IMR-90 (cell line): ENCODE measurements around the gene ADAMTSL4. TPM values are rescaled to one million over a fixed set of nuclear protein-coding genes. Genes with fewer than 3 reads are reported as not detected.
A peak's percentile ranks its signal among the peaks of the same experiment; 100 is the strongest.
"Not testable (repeated sequence)": the region's sequence is repeated elsewhere in the genome, so short reads cannot be mapped to it uniquely, and the experiment has no call there.

Source experiments
- ATAC-seq: fragments of 200-7000 bp; cut with Tn5 transposase; 2 replicates; pipeline ENCODE4 v1.9.1; 2020; ENCODE audit warnings: low read depth, mild to moderate bottlenecking, moderate library complexity
- BruUV-seq: library from RNA; stranded (reverse); fragments of 400-500 nt; replicated peaks from 2 replicates; lab custom pipeline; 2021; lab: Mats Ljungman, UMichigan
- CTCF ChIA-PET: fragments of 300-600 bp; formaldehyde crosslinking; extraction: SDS; loops from one replicate; lab custom pipeline; 2021; ENCODE audit warnings: antibody characterized with exemption; lab: Yijun Ruan, JAX
- POLR2A ChIA-PET: fragments of 300-600 bp; sonication (Branson Sonifier 250); formaldehyde crosslinking; loops from one replicate; lab custom pipeline; 2022; ENCODE audit warnings: antibody characterized with exemption; ENCODE audit not compliant: unreplicated experiment; lab: Charles Lee
- DNase-seq: peaks from one replicate; pipeline ENCODE4 v3.0.0; 2013
- H2AFZ ChIP-seq: replicated peaks from 2 replicates; pipeline ENCODE3; 2013; ENCODE audit warnings: low read length, mild to moderate bottlenecking; ENCODE audit not compliant: poor library complexity
- H2AK5ac ChIP-seq: 2 replicates; pipeline ENCODE4 v1.6.1; 2013; ENCODE audit warnings: low read depth, low read length, inconsistent platforms
- H2AK9ac ChIP-seq: replicated peaks from 2 replicates; pipeline ENCODE3; 2013; ENCODE audit warnings: mild to moderate bottlenecking, low read depth, low read length, moderate library complexity; ENCODE audit not compliant: poor library complexity
- H2BK120ac ChIP-seq: 2 replicates; pipeline ENCODE4 v1.6.1; 2013; ENCODE audit warnings: low read depth, low read length, inconsistent platforms
- H2BK15ac ChIP-seq: 3 replicates; pipeline ENCODE4 v1.6.1; 2013; ENCODE audit warnings: low read depth, low read length, inconsistent platforms
- H2BK20ac ChIP-seq: 2 replicates; pipeline ENCODE4 v1.6.1; 2013; ENCODE audit warnings: low read depth, mild to moderate bottlenecking, inconsistent platforms, low read length, moderate library complexity
- H2BK5ac ChIP-seq: 2 replicates; pipeline ENCODE4 v1.6.1; 2013; ENCODE audit warnings: mild to moderate bottlenecking, low read depth, low read length, inconsistent platforms; ENCODE audit not compliant: poor library complexity, severe bottlenecking
- H3K14ac ChIP-seq: replicated peaks from 2 replicates; pipeline ENCODE4 v1.6.1; 2013; ENCODE audit warnings: low read depth, low read length, inconsistent platforms
- H3K18ac ChIP-seq: 2 replicates; pipeline ENCODE4 v1.6.1; 2013; ENCODE audit warnings: low read depth, low read length, control low read depth
- H3K23ac ChIP-seq: 2 replicates; pipeline ENCODE4 v1.6.1; 2013; ENCODE audit warnings: low read depth, low read length, inconsistent platforms
- H3K27ac ChIP-seq: 2 replicates; pipeline ENCODE4 v1.5.1; 2013; ENCODE audit warnings: mild to moderate bottlenecking, control low read depth, low read length; ENCODE audit not compliant: insufficient read depth
- H3K27me3 ChIP-seq: 2 replicates; pipeline ENCODE4 v1.6.1; 2013; ENCODE audit warnings: low read length; ENCODE audit not compliant: control insufficient read depth, insufficient read depth
- H3K36me3 ChIP-seq: 2 replicates; pipeline ENCODE4 v1.6.1; 2013; ENCODE audit warnings: low read length, mixed read lengths; ENCODE audit not compliant: control insufficient read depth, insufficient read depth
- H3K4ac ChIP-seq: 2 replicates; pipeline ENCODE4 v1.6.1; 2013; ENCODE audit warnings: low read depth, low read length, inconsistent platforms
- H3K4me1 ChIP-seq: 2 replicates; pipeline ENCODE4 v1.6.1; 2013; ENCODE audit warnings: low read length, mixed read lengths; ENCODE audit not compliant: control insufficient read depth, insufficient read depth
- H3K4me2 ChIP-seq: 2 replicates; pipeline ENCODE4 v1.6.1; 2013; ENCODE audit warnings: low read depth, mild to moderate bottlenecking, control low read depth, low read length, moderate library complexity
- H3K4me3 ChIP-seq: 2 replicates; pipeline ENCODE4 v1.5.1; 2013; ENCODE audit warnings: low read depth, mild to moderate bottlenecking, control low read depth, low read length, moderate library complexity; ENCODE audit not compliant: insufficient read depth
- H3K56ac ChIP-seq: 2 replicates; pipeline ENCODE4 v1.6.1; 2013; ENCODE audit warnings: low read length, inconsistent platforms; ENCODE audit not compliant: insufficient read depth; ENCODE audit errors: extremely low read depth
- H3K79me1 ChIP-seq, 2 experiments: 2 replicates each; pipeline ENCODE4 v1.6.1; 2013; ENCODE audit warnings: low read length in 2 of 2, inconsistent platforms in 1 of 2, low read depth in 1 of 2
- H3K9ac ChIP-seq: 2 replicates; pipeline ENCODE4 v1.6.1; 2013; ENCODE audit warnings: low read depth, low read length, control low read depth
- H3K9me1 ChIP-seq: 2 replicates; pipeline ENCODE4 v1.6.1; 2013; ENCODE audit warnings: low read length, inconsistent platforms; ENCODE audit not compliant: insufficient read depth
- H3K9me3 ChIP-seq: 2 replicates; pipeline ENCODE4 v1.6.1; 2013; ENCODE audit warnings: low read length; ENCODE audit not compliant: control insufficient read depth, insufficient read depth
- H4K20me1 ChIP-seq: 2 replicates; pipeline ENCODE4 v1.6.1; 2013; ENCODE audit warnings: low read length, inconsistent platforms; ENCODE audit not compliant: insufficient read depth
- H4K5ac ChIP-seq: 2 replicates; pipeline ENCODE4 v1.6.1; 2013; ENCODE audit warnings: mild to moderate bottlenecking, low read depth, low read length, control low read depth
- H4K8ac ChIP-seq, 2 experiments: 2 replicates each; pipeline ENCODE4 v1.6.1; 2013; ENCODE audit warnings: low read depth in 2 of 2, low read length in 2 of 2, control low read depth in 1 of 2, inconsistent platforms in 1 of 2
- H4K91ac ChIP-seq: 2 replicates; pipeline ENCODE4 v1.6.1; 2013; ENCODE audit warnings: low read depth, low read length, inconsistent platforms; ENCODE audit not compliant: insufficient read depth
- WGBS, 2 experiments: methylation state at CpG; one replicate each; pipeline versions ENCODE4 v1.1.5 to v1.1.7; 2013; ENCODE audit warnings: missing lambda C conversion rate in 2 of 2; ENCODE audit not compliant: insufficient read length in 1 of 2; ENCODE audit errors: extremely low coverage in 2 of 2; 5-methylcytosine and 5-hydroxymethylcytosine counted together
- dilution Hi-C: fragments of 300-500 bp; cut with HindIII; formaldehyde crosslinking; loops from one replicate; pipeline ENCODE4 v1.14.3; 2018; ENCODE audit warnings: low sequenced_read_pairs; ENCODE audit not compliant: unreplicated experiment
- in situ Hi-C: fragments of 300-500 bp; cut with MboI; formaldehyde crosslinking; loops from 3 replicates; pipeline ENCODE4 v1.14.3; 2019; ENCODE audit warnings: low sequenced_read_pairs, inconsistent platforms, mixed read lengths
- intact Hi-C: fragments of 100-400 bp; cut with micrococcal nuclease; formaldehyde crosslinking; loops from 2 replicates; pipeline ENCODE4 v1.10.0; 2022
- polyA plus RNA-seq, 3 experiments: library from polyadenylated mRNA; depleted of rRNA; stranded (reverse); fragments of >200 nt; gene quantifications; 2 replicates each; pipeline ENCODE4 v1.2.3, GENCODE V29; 2012; ENCODE audit warnings: low replicate concordance in 1 of 3
- total RNA-seq: library from RNA; depleted of rRNA; stranded (reverse); fragments of >200 nt; gene quantifications from 2 replicates; pipeline ENCODE4 v1.2.3, GENCODE V29; 2012

The ADAMTSL4 gene
- total and polyA plus RNA-seq, 2 of the 4 experiments (the other 2 are of a cell fraction): 0.54 to 12.2 TPM

GRCh38 chr1:150602372-150602771, 53.2 kb downstream of the ADAMTSL4 start:
- Histone ChIP-seq H3K79me1 (peaks cover 11 to 36% of the 10 kb centered on the region in 2 experiments), H2BK15ac (0 out of 3 replicates have a peak overlapping the region, but pooled peaks have one; percentile 57), H3K4ac (peak overlapping the region; percentile 29; the same call in 1 of the 2 replicates), H2AK5ac (peak overlapping the region; percentile 72), H4K8ac (0 out of 4 replicates have a peak overlapping the region, but pooled peaks of 1 of the 2 experiments have one; percentile 42)
- H3K27me3 ChIP-seq, H3K36me3 ChIP-seq, H3K23ac ChIP-seq, H2AK9ac ChIP-seq, in situ Hi-C loops, H3K4me2 ChIP-seq, ATAC-seq, H4K20me1 ChIP-seq, H3K18ac ChIP-seq, H3K4me3 ChIP-seq, dilution Hi-C loops, POLR2A ChIA-PET, H3K14ac ChIP-seq, H3K56ac ChIP-seq, H2AFZ ChIP-seq, BruUV-seq, DNase-seq, H3K9ac ChIP-seq, intact Hi-C loops, H3K27ac ChIP-seq, H3K9me3 ChIP-seq, H3K4me1 ChIP-seq, H2BK120ac ChIP-seq, H4K5ac ChIP-seq, H3K9me1 ChIP-seq, H4K91ac ChIP-seq, H2BK20ac ChIP-seq, H2BK5ac ChIP-seq: not testable (repeated sequence)
- CTCF ChIA-PET: interaction anchor here (0.7 kb wide), 1 partner anchor 648 kb away, joined by 3 read pairs; no protein-coding TSS in a partner anchor
- 100% methylated on average over 2 of the region's 12 CpGs; no CpG with 5 or more reads in 1 of the 2 experiments for WGBS, 2 experiments
